IMR-90 (cell line): Measurements from ENCODE around the gene PIP4K2A.

Experiments used
- BHLHE40 ChIP-seq: fragments of 150-350 bp; IDR thresholded peaks from 2 replicates; pipeline ENCODE4 v1.6.1; 2016; ENCODE audit warnings: mild to moderate bottlenecking, low read depth, low read length
- CEBPB ChIP-seq: IDR thresholded peaks from 2 replicates; pipeline ENCODE4 v1.6.1; 2012; ENCODE audit warnings: low read depth, low read length, improper control_type of control experiment
- MAFK ChIP-seq: IDR thresholded peaks from 2 replicates; pipeline ENCODE4 v1.6.1; 2012; ENCODE audit warnings: low read depth, low read length, improper control_type of control experiment
- MAZ ChIP-seq: IDR thresholded peaks from 2 replicates; pipeline ENCODE4 v1.6.1; 2012; ENCODE audit warnings: low read depth, mild to moderate bottlenecking, low read length, improper control_type of control experiment, moderate library complexity, borderline replicate concordance
- MXI1 ChIP-seq: IDR thresholded peaks from 2 replicates; pipeline ENCODE4 v1.6.1; 2012; ENCODE audit warnings: low read depth, mild to moderate bottlenecking, low read length, moderate library complexity, borderline replicate concordance
- NFE2L2 ChIP-seq: fragments of 150-350 bp; IDR thresholded peaks from 2 replicates; pipeline ENCODE4 v1.6.1; 2016; ENCODE audit warnings: low read depth, mild to moderate bottlenecking, low read length
- POLR2A ChIP-seq: IDR thresholded peaks from 2 replicates; pipeline ENCODE4 v1.6.1; 2012; ENCODE audit warnings: mild to moderate bottlenecking, low read depth, low read length
- RAD21 ChIP-seq: IDR thresholded peaks from 2 replicates; pipeline ENCODE4 v1.6.1; 2012; ENCODE audit warnings: low read length, improper control_type of control experiment
- RCOR1 ChIP-seq: IDR thresholded peaks from 2 replicates; pipeline ENCODE4 v1.6.1; 2012; ENCODE audit warnings: mild to moderate bottlenecking, low read length, improper control_type of control experiment; ENCODE audit not compliant: insufficient replicate concordance
- RFX5 ChIP-seq: IDR thresholded peaks from 2 replicates; pipeline ENCODE4 v1.8.0; 2012; ENCODE audit warnings: low read depth, mild to moderate bottlenecking, low read length, moderate library complexity
- SMC3 ChIP-seq: fragments of 150-350 bp; IDR thresholded peaks from 2 replicates; pipeline ENCODE4 v1.6.1; 2016; ENCODE audit warnings: low read depth, mild to moderate bottlenecking, antibody characterized with exemption, low read length, moderate library complexity
- TF ChIP-seq, protein P1 (sequence below): conservative IDR thresholded peaks from 2 replicates; pipeline ENCODE4 v1.5.1; 2012; ENCODE audit warnings: mild to moderate bottlenecking, low read depth, low read length, improper control_type of control experiment
- TF ChIP-seq, protein P2 (sequence below): fragments of 150-350 bp; IDR thresholded peaks from 2 replicates; pipeline ENCODE4 v1.6.1; 2017; ENCODE audit warnings: mild to moderate bottlenecking, antibody characterized with exemption, low read length, low read depth

GRCh38 chr10:22544325-22545068 lies 169.9 kb downstream of the PIP4K2A start:
- TF ChIP-seq RCOR1 (no peak), SMC3 (no peak), RAD21 (no peak), RFX5 (no peak), POLR2A (no peak), CEBPB (no peak), BHLHE40 (no peak), MAFK (no peak), MAZ (no peak), NFE2L2 (no peak), MXI1 (no peak)
- TF ChIP-seq, protein P1, sequence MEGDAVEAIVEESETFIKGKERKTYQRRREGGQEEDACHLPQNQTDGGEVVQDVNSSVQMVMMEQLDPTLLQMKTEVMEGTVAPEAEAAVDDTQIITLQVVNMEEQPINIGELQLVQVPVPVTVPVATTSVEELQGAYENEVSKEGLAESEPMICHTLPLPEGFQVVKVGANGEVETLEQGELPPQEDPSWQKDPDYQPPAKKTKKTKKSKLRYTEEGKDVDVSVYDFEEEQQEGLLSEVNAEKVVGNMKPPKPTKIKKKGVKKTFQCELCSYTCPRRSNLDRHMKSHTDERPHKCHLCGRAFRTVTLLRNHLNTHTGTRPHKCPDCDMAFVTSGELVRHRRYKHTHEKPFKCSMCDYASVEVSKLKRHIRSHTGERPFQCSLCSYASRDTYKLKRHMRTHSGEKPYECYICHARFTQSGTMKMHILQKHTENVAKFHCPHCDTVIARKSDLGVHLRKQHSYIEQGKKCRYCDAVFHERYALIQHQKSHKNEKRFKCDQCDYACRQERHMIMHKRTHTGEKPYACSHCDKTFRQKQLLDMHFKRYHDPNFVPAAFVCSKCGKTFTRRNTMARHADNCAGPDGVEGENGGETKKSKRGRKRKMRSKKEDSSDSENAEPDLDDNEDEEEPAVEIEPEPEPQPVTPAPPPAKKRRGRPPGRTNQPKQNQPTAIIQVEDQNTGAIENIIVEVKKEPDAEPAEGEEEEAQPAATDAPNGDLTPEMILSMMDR, result no peak
- TF ChIP-seq, protein P2, sequence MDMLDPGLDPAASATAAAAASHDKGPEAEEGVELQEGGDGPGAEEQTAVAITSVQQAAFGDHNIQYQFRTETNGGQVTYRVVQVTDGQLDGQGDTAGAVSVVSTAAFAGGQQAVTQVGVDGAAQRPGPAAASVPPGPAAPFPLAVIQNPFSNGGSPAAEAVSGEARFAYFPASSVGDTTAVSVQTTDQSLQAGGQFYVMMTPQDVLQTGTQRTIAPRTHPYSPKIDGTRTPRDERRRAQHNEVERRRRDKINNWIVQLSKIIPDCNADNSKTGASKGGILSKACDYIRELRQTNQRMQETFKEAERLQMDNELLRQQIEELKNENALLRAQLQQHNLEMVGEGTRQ, result no peak
